Neural crest cell (in vitro differentiated cells): ENCODE results near the gene CANT1. TPM values are rescaled to one million over a fixed set of nuclear protein-coding genes. Genes with fewer than 3 reads are reported as not detected.
"Not testable (repeated sequence)": the region's sequence is repeated elsewhere in the genome, so short reads cannot be mapped to it uniquely, and the experiment has no call there.

ENCODE experiments used
- DNase-seq: peaks from one replicate; pipeline ENCODE4 v3.0.0; 2021; ENCODE audit warnings: low read depth, mixed read lengths, low spot score
- H3K27ac Mint-ChIP-seq: one replicate; pipeline ENCODE4 v1.8.0; 2021; ENCODE audit warnings: mild to moderate bottlenecking, mixed read lengths; ENCODE audit not compliant: unreplicated experiment
- H3K27me3 Mint-ChIP-seq: 2 replicates; pipeline ENCODE4 v1.8.0; 2021; ENCODE audit warnings: low read depth, mild to moderate bottlenecking, mixed read lengths
- H3K36me3 Mint-ChIP-seq: 2 replicates; pipeline ENCODE4 v1.8.0; 2021; ENCODE audit warnings: low read depth, mild to moderate bottlenecking, mixed read lengths
- H3K4me1 Mint-ChIP-seq: 2 replicates; pipeline ENCODE4 v1.8.0; 2021; ENCODE audit warnings: mixed read lengths
- H3K4me3 Mint-ChIP-seq: one replicate; pipeline ENCODE4 v1.8.0; 2021; ENCODE audit warnings: mild to moderate bottlenecking, mixed read lengths
- H3K9me3 Mint-ChIP-seq: 2 replicates; pipeline ENCODE4 v1.8.0; 2021; ENCODE audit warnings: mixed read lengths
- CTCF ChIP-seq: fragments of 200-600 bp; sonication (generic); conservative IDR thresholded peaks from 2 replicates; pipeline ENCODE4 v1.5.0; 2021; ENCODE audit warnings: antibody characterized with exemption, mild to moderate bottlenecking
- total RNA-seq: library from RNA; stranded (reverse); gene quantifications from 2 replicates; pipeline ENCODE4 v1.2.1, GENCODE V29; 2021

CANT1 gene
- total RNA-seq, 1 donor from 2014 or later: 63.8 TPM

GRCh38 chr17:79023886-79024771 is 14.6 kb upstream of the CANT1 start, which contains the start of gene C1QTNF1:
Gene C1QTNF1, plus strand, starts transcription at chr17:79024169. Its CDS starts 19,800 bp downstream, at chr17:79043969.
- peak; percentile 65 for TF ChIP-seq CTCF
- peaks cover 91% of the 10 kb centered on the region for H3K27me3 Mint-ChIP-seq
- peaks cover 21% of the 10 kb centered on the region for H3K4me1 Mint-ChIP-seq
- DNase-seq: peak; percentile 36
- no peaks in the 10 kb centered on the region for H3K9me3 Mint-ChIP-seq
- no peaks in the 10 kb centered on the region for H3K36me3 Mint-ChIP-seq
- peak within 1 kb of the TSS; percentile 91 for H3K4me3 Mint-ChIP-seq
- H3K27ac Mint-ChIP-seq: no peak within 1 kb of the TSS

GRCh38 chr17:79023180-79023705 is 13.7 kb upstream of the CANT1 start:
- peak overlapping the region; percentile 84 for H3K4me3 Mint-ChIP-seq

GRCh38 chr17:79022507-79022991 is 13.0 kb upstream of the CANT1 start:
- H3K36me3 Mint-ChIP-seq: no peaks in the 10 kb centered on the region
- H3K4me3 Mint-ChIP-seq: peak overlapping the region; percentile 84
- no peak for DNase-seq
- H3K27ac Mint-ChIP-seq: no peak overlapping the region
- peaks cover 21% of the 10 kb centered on the region for H3K4me1 Mint-ChIP-seq
- peaks cover 2% of the 10 kb centered on the region for H3K9me3 Mint-ChIP-seq
- H3K27me3 Mint-ChIP-seq: peaks cover 85% of the 10 kb centered on the region
- TF ChIP-seq CTCF: no peak

More at GRCh38 chr17:79023180-79023705, 13.7 kb upstream of the CANT1 start:
- peaks cover 21% of the 10 kb centered on the region for H3K4me1 Mint-ChIP-seq
- no peak for DNase-seq
- TF ChIP-seq CTCF: no peak
- H3K36me3 Mint-ChIP-seq: no peaks in the 10 kb centered on the region
- H3K27ac Mint-ChIP-seq: no peak overlapping the region
- peaks cover 89% of the 10 kb centered on the region for H3K27me3 Mint-ChIP-seq
- peaks cover 2% of the 10 kb centered on the region for H3K9me3 Mint-ChIP-seq

GRCh38 chr17:79021929-79022328 is 12.4 kb upstream of the CANT1 start:
- not testable (repeated sequence) for H3K4me3 Mint-ChIP-seq, DNase-seq, H3K9me3 Mint-ChIP-seq, H3K27ac Mint-ChIP-seq, H3K36me3 Mint-ChIP-seq
- H3K4me1 Mint-ChIP-seq: peaks cover 20% of the 10 kb centered on the region
- peaks cover 78% of the 10 kb centered on the region for H3K27me3 Mint-ChIP-seq

GRCh38 chr17:79020631-79021301 is 11.2 kb upstream of the CANT1 start:
- Mint-ChIP-seq H3K27me3 (peaks cover 68% of the 10 kb centered on the region), H3K27ac (no peak overlapping the region), H3K36me3 (peaks cover 2% of the 10 kb centered on the region), H3K4me1 (peaks cover 13% of the 10 kb centered on the region), H3K4me3 (no peak overlapping the region), H3K9me3 (peaks cover 5% of the 10 kb centered on the region)
- no peak for TF ChIP-seq CTCF
- no peak for DNase-seq
